NAMALWA (cell line): ENCODE results near the gene TMX2.
"Not testable (repeated sequence)": the region's sequence is repeated elsewhere in the genome, so short reads cannot be mapped to it uniquely, and the experiment has no call there.

ENCODE experiments used
- DNase-seq: peaks from one replicate; pipeline ENCODE4 v3.0.0-alpha.2; 2015; ENCODE audit warnings: low spot score

TMX2 gene

GRCh38 chr11:57713835-57714234 lies 1.4 kb downstream of the TMX2 start:
- no peak for DNase-seq

GRCh38 chr11:57716726-57717125 lies 4.3 kb downstream of the TMX2 start:
- DNase-seq: not testable (repeated sequence)

DNA sequence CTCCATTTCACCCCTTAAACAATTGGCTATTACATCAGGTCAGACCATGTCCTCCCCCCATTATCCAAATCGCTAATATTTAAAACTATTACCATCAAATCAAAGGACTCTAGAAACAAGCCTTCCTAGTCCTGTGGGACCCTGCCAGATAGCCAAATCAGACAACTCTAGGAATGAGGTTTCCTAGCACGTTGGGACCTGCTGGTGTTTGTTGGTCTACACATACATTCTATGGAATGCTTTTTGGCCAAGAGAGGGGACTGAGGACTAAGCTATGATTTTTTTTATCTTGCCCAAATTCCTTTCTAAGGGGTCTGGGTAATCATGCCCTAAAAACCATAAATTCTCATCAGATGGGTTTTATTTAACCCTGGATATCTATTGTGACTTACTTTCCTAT lies 14.8 kb downstream of the TMX2 start:
- no peak for DNase-seq

DNA sequence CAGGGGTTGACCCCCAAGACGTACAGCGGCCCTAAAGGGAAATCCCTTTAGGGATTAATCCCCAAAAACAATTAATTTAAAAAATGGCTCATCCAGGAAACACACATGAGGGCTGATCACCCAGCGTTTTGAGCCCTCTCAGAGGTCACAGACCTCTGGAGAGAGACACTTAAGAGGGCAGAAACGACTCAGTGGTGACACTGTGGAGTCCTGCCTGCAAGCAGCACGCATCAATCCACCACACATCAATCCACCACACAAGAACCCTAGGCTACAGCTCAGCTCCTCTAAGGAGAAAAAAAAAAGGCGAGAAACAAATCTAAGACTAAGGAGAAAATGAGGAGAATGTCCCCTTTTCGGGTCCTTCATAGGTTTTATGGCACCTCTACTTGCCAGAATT lies 16.4 kb downstream of the TMX2 start:
- no peak for DNase-seq

DNA sequence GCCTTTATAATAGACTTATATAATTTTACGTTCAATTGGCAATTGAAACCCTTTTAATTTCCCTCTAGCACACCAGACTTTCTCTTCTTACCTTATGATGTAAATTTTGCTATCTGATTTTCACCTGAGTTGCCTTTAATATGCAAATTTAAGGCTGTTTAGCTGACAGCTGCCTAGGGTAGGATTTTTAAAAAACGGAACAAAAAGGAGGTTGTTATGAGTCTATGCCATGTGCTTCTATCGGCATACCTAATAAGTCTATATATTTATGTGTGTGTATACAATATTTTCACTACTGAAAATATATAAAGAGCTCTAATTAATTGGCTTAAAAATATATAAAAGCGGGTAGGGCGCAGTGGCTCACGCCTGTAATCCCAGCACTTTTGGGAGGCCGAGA lies 17.1 kb downstream of the TMX2 start:
- no peak for DNase-seq

DNA sequence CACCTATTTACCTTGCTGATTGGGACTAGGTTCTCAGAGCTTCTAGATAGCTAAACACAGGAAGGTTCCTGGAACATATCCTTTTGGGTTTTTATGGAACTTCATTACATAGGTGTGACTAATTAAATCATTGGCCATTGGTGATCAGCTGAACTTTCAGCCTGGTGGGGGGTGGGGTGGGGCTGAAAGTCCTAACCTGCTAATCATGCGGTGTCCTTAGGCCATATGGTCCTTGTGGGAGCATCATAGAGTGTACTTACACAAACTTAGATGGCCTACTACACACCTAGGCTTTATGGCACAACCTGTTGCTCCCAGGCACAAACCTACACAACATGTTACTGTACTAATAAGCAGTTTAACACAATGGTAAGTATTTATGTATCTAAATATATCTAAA lies 20.3 kb downstream of the TMX2 start:
- DNase-seq: no peak

GRCh38 chr11:57735619-57736298 lies 23.4 kb downstream of the TMX2 start:
- no peak for DNase-seq

DNA sequence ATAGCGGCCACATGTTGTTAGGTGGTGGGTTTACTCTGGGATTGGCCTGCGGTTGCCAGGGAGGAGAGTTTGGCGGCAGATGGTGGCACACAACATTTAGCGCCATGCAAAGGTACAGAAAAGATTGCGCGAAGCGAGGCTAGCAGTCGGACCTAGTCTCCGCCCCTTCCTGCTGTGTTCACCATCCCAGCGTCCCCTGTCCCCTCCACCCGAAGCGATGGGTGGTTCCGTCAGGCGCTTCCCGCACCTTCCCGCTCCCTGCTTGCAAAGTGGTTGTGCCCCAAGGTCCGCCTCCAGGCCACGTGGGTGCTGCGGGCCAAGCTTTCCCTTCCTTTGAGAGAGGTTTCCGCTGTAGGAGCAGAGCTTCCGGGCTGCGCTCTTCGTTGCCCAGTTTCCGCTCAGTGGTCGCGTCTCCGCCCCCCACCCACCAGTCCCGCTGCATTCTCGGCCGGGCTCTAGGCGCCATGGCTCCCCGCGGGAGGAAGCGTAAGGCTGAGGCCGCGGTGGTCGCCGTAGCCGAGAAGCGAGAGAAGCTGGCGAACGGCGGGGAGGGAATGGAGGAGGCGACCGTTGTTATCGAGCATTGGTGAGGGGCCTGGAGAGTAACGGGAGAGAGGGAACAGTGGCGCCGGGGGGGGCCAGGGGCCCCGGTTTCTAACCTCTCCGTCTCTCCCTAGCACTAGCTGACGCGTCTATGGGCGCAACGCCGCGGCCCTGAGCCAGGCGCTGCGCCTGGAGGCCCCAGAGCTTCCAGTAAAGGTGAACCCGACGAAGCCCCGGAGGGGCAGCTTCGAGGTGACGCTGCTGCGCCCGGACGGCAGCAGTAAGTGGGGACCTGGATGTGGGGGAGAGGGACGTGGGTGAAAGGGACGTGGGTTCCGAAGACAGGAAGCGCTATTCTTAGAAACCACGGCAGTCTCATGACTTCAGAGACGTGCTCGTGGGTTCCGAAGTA lies 29.0 kb downstream of the TMX2 start, which contains the start of gene SELENOH:
Gene SELENOH, plus strand, starts transcription at position 360 of the 955 bp plus-strand sequence. Its CDS starts 105 bp downstream, at position 465.
- DNase-seq: peak; percentile 97

GRCh38 chr11:57742087-57742452 lies 29.7 kb downstream of the TMX2 start:
- DNase-seq: no peak

GRCh38 chr11:57744357-57744756 lies 32.0 kb downstream of the TMX2 start:
- DNase-seq: no peak

DNA sequence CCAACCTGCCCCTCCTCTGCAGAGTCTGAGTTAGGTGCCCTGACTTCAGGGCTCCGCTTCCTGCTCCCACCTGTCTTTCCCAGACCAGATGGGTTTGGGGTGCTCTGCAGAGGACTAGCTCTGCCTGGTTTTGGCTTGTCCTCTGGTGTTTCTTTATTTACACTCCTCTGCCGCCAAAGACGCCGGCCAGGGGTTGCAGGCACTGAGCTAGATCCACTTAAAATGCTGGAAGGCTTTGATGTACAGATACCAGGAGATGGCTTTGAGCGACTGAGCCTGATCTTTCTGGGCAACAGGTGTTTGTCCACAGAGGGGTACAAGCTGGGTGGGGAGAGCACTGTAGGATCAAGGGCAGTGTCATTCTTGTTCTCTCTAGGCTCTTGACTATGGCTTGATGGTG lies 32.8 kb downstream of the TMX2 start:
- no peak for DNase-seq

GRCh38 chr11:57746920-57747319 lies 34.5 kb downstream of the TMX2 start:
- DNase-seq: no peak

- DNase-seq: no peak
Measured at GRCh38 chr11:57751176-57751575, 38.8 kb downstream of the TMX2 start.

- DNase-seq: peak; percentile 63
Measured at GRCh38 chr11:57751676-57752253, 39.4 kb downstream of the TMX2 start, which contains the start of gene BTBD18. BTBD18 (minus strand) TSS chr11:57751819; CDS start chr11:57751188, 631 bp downstream.

GRCh38 chr11:57752954-57753353 lies 40.6 kb downstream of the TMX2 start:
- no peak for DNase-seq

DNA sequence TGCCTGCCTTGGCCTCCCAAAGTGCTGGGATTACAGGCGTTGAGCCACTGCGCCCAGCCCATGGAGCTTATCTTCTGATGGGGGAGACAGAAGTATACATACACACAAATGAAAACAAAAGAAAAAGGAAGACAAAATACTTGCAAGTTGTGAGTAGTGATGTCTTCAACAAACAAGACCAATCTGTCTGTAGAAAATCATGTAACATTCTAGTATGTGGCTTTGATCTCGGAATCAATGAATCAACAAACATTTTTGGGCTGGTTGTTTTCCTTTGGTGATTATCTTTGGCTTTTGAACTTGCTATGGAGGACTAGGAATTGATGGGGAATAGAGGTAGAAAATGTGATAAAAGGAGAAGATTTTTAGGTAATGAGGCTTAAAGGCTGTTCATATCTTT lies 45.8 kb downstream of the TMX2 start:
- DNase-seq: no peak

- no peak for DNase-seq
Measured at GRCh38 chr11:57761301-57762234, 49.2 kb downstream of the TMX2 start, which contains the start of gene CTNND1. CTNND1 (plus strand) TSS chr11:57761802; CDS start chr11:57791479, 29,677 bp downstream.

DNA sequence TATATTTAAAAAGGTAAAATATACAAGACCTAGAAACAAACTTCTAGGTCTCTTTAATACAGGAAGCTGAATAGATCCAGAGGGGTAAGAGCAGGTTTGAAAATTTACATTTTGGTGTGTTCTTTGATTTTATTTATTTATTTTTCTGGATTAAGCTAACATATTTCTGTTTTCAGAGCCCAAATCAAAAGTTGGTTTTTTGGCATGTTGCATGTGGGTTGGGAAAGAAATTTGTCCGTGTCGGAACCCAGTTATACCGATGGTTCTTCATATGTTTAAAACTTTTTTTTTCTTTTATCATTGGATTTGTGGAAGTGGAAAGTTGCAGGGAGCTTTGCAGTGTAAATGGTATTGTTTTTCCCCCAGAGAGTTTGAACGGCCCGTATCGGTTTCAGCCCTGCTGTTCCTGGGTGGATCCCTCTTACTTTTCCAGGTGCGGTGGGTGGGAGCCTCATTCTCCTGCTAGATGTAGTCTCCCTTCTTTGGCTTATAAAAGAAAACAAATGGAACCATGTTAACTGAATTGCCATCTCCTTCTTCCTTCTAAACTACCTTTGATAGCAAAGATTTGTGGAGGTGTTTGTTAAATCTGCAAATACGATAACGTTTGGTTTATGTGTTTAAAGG lies 50.0 kb downstream of the TMX2 start:
- DNase-seq: no peak

- no peak for DNase-seq
Measured at GRCh38 chr11:57763568-57763967, 51.2 kb downstream of the TMX2 start.

- DNase-seq: no peak
Measured at GRCh38 chr11:57764021-57764420, 51.6 kb downstream of the TMX2 start.

- DNase-seq: no peak
Measured at GRCh38 chr11:57764566-57764965, 52.2 kb downstream of the TMX2 start.
